Measurements from ENCODE around the gene RXFP2.
A peak's percentile ranks its signal among the peaks of the same experiment; 100 is the strongest.

Gene RXFP2

GRCh38 chr13:31768351-31768750 lies 29.0 kb downstream of the RXFP2 start:
- no peak for DNase-seq (ENCODE audit: low spot score)

- DNase-seq (ENCODE audit: low spot score) = no peak
Observed at GRCh38 chr13:31769575-31769974, 30.2 kb downstream of the RXFP2 start.

GRCh38 chr13:31772231-31772630 lies 32.9 kb downstream of the RXFP2 start:
- DNase-seq (ENCODE audit: low spot score) = no peak

GRCh38 chr13:31773538-31773937 lies 34.2 kb downstream of the RXFP2 start:
- DNase-seq (ENCODE audit: low spot score) = no peak

GRCh38 chr13:31774186-31774750 lies 34.9 kb downstream of the RXFP2 start:
- DNase-seq (ENCODE audit: low spot score) = no peak

- DNase-seq (ENCODE audit: low spot score) = no peak
Observed at GRCh38 chr13:31775148-31775547, 35.8 kb downstream of the RXFP2 start.

- DNase-seq (ENCODE audit: low spot score) = no peak
Observed at GRCh38 chr13:31775686-31776085, 36.4 kb downstream of the RXFP2 start.

GRCh38 chr13:31781064-31781463 lies 41.7 kb downstream of the RXFP2 start:
- DNase-seq (ENCODE audit: low spot score) = no peak

GRCh38 chr13:31786011-31786410 lies 46.7 kb downstream of the RXFP2 start:
- DNase-seq (ENCODE audit: low spot score) = no peak

- DNase-seq (ENCODE audit: low spot score) = no peak
Observed at GRCh38 chr13:31790992-31791391, 51.7 kb downstream of the RXFP2 start.

- no peak for DNase-seq (ENCODE audit: low spot score)
Observed at GRCh38 chr13:31793246-31793645, 53.9 kb downstream of the RXFP2 start.

GRCh38 chr13:31794452-31794851 lies 55.1 kb downstream of the RXFP2 start:
- DNase-seq (ENCODE audit: low spot score) = no peak

GRCh38 chr13:31797154-31797775 lies 57.9 kb downstream of the RXFP2 start:
- peak; percentile 45 for DNase-seq (ENCODE audit: low spot score)

GRCh38 chr13:31798189-31798588 lies 58.9 kb downstream of the RXFP2 start:
- no peak for DNase-seq (ENCODE audit: low spot score)

- no peak for DNase-seq (ENCODE audit: low spot score)
Observed at GRCh38 chr13:31801088-31801487, 61.8 kb downstream of the RXFP2 start.

GRCh38 chr13:31803311-31803710 lies 64.0 kb downstream of the RXFP2 start:
- DNase-seq (ENCODE audit: low spot score) = no peak

GRCh38 chr13:31805841-31806240 lies 66.5 kb downstream of the RXFP2 start:
- DNase-seq (ENCODE audit: low spot score) = no peak

- DNase-seq (ENCODE audit: low spot score) = peak; percentile 11
Observed at GRCh38 chr13:31807090-31807541, 67.8 kb downstream of the RXFP2 start.

GRCh38 chr13:31814536-31814935 lies 75.2 kb downstream of the RXFP2 start:
- DNase-seq (ENCODE audit: low spot score) = no peak

GRCh38 chr13:31815361-31816144 lies 76.2 kb downstream of the RXFP2 start:
- no peak for DNase-seq (ENCODE audit: low spot score)

- no peak for DNase-seq (ENCODE audit: low spot score)
Observed at GRCh38 chr13:31818236-31818635, 78.9 kb downstream of the RXFP2 start.

- peak; percentile 39 for DNase-seq (ENCODE audit: low spot score)
Observed at GRCh38 chr13:31824705-31825517, 85.6 kb downstream of the RXFP2 start.

Measured in COLO829 (cell line).